ENCODE data around the gene PLEK2.

DNA sequence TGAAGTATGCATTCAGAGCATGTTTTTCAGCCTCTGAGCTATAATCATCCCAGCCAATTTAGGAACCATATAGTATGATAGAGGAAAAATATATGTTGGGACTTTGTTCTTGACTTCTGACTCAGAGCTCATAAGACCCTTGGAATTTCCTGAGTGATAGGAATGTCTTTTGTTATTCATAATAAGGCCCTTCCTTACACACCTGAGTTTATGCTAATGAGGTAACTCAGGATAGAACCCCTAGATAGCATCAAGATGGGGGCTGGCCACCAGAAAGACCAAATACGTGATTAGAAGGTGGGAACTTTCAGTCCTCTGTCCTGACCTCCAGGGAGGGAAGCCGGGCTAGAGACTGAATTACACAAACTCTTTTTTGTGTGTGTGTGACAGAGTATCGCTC is 32.4 kb upstream of the PLEK2 start:
- TF ChIP-seq CEBPB (IDR thresholded peaks at IDR 0.05) = no peak
- TF ChIP-seq, protein P1, sequence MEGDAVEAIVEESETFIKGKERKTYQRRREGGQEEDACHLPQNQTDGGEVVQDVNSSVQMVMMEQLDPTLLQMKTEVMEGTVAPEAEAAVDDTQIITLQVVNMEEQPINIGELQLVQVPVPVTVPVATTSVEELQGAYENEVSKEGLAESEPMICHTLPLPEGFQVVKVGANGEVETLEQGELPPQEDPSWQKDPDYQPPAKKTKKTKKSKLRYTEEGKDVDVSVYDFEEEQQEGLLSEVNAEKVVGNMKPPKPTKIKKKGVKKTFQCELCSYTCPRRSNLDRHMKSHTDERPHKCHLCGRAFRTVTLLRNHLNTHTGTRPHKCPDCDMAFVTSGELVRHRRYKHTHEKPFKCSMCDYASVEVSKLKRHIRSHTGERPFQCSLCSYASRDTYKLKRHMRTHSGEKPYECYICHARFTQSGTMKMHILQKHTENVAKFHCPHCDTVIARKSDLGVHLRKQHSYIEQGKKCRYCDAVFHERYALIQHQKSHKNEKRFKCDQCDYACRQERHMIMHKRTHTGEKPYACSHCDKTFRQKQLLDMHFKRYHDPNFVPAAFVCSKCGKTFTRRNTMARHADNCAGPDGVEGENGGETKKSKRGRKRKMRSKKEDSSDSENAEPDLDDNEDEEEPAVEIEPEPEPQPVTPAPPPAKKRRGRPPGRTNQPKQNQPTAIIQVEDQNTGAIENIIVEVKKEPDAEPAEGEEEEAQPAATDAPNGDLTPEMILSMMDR (IDR thresholded peaks at IDR 0.05) = no peak
